H9 (cell line): ENCODE results near the gene CCDC80. TPM values are rescaled to one million over a fixed set of nuclear protein-coding genes. Genes with fewer than 3 reads are reported as not detected.

Experiments used
- DNase-seq: peaks from one replicate; pipeline ENCODE4 v3.0.0-alpha.2; 2017
- H2AFZ ChIP-seq: one replicate; pipeline ENCODE4 v1.6.1; 2013; ENCODE audit warnings: mild to moderate bottlenecking, low read length, control low read depth, moderate library complexity
- H2AK5ac ChIP-seq: 2 replicates; pipeline ENCODE4 v1.6.1; 2013; ENCODE audit warnings: low read length, control low read depth, mixed read lengths; ENCODE audit not compliant: insufficient read length
- H2BK120ac ChIP-seq: one replicate; pipeline ENCODE4 v1.6.1; 2013; ENCODE audit warnings: low read depth, mild to moderate bottlenecking, low read length, control low read depth, inconsistent platforms; ENCODE audit not compliant: poor library complexity, severe bottlenecking
- H2BK12ac ChIP-seq: 2 replicates; pipeline ENCODE4 v1.6.1; 2013; ENCODE audit warnings: low read length, control low read depth, mixed read lengths, low read depth; ENCODE audit not compliant: insufficient read length
- H2BK15ac ChIP-seq: 2 replicates; pipeline ENCODE4 v1.6.1; 2013; ENCODE audit warnings: low read depth, low read length, control low read depth
- H2BK20ac ChIP-seq: one replicate; pipeline ENCODE4 v1.6.1; 2013; ENCODE audit warnings: low read depth, mild to moderate bottlenecking, low read length, control low read depth, inconsistent platforms; ENCODE audit not compliant: poor library complexity, severe bottlenecking
- H2BK5ac ChIP-seq: 2 replicates; pipeline ENCODE4 v1.6.1; 2013; ENCODE audit warnings: low read length, control low read depth, mixed read lengths; ENCODE audit not compliant: insufficient read length
- H3K14ac ChIP-seq: 2 replicates; pipeline ENCODE4 v1.6.1; 2013; ENCODE audit warnings: low read length, control low read depth; ENCODE audit not compliant: insufficient read depth
- H3K18ac ChIP-seq: 2 replicates; pipeline ENCODE4 v1.6.1; 2013; ENCODE audit warnings: low read depth, mild to moderate bottlenecking, mixed read lengths, low read length, control low read depth; ENCODE audit not compliant: insufficient read length
- H3K23ac ChIP-seq: 2 replicates; pipeline ENCODE4 v1.6.1; 2013; ENCODE audit warnings: low read length, control low read depth, mixed read lengths, low read depth; ENCODE audit not compliant: insufficient read length
- H3K23me2 ChIP-seq: 2 replicates; pipeline ENCODE4 v1.6.1; 2013; ENCODE audit warnings: low read depth, mild to moderate bottlenecking, mixed read lengths, low read length, control low read depth; ENCODE audit not compliant: insufficient read length, poor library complexity, severe bottlenecking
- H3K27ac ChIP-seq: 2 replicates; pipeline ENCODE4 v1.5.1; 2013; ENCODE audit warnings: low read length, control low read depth, mixed read lengths, low read depth; ENCODE audit not compliant: insufficient read length
- H3K27me3 ChIP-seq: 2 replicates; pipeline ENCODE4 v1.6.1; 2013; ENCODE audit warnings: low read length, control low read depth, inconsistent platforms; ENCODE audit not compliant: insufficient read depth
- H3K4ac ChIP-seq: 2 replicates; pipeline ENCODE4 v1.6.1; 2013; ENCODE audit warnings: low read depth, mild to moderate bottlenecking, control low read depth, inconsistent platforms, low read length, moderate library complexity
- H3K4me1 ChIP-seq: 2 replicates; pipeline ENCODE4 v1.6.1; 2013; ENCODE audit warnings: low read length, control low read depth, inconsistent platforms; ENCODE audit not compliant: insufficient read depth
- H3K4me2 ChIP-seq: 2 replicates; pipeline ENCODE4 v1.6.1; 2013; ENCODE audit warnings: low read length, control low read depth, mixed read lengths; ENCODE audit not compliant: insufficient read length, insufficient read depth
- H3K56ac ChIP-seq: 2 replicates; pipeline ENCODE4 v1.6.1; 2013; ENCODE audit warnings: low read depth, mild to moderate bottlenecking, mixed read lengths, low read length, control low read depth; ENCODE audit not compliant: insufficient read length
- H3K79me1 ChIP-seq: 2 replicates; pipeline ENCODE4 v1.6.1; 2013; ENCODE audit warnings: low read depth, mild to moderate bottlenecking, moderate library complexity, low read length, control low read depth, inconsistent platforms; ENCODE audit not compliant: insufficient read depth, poor library complexity, severe bottlenecking
- H3K79me2 ChIP-seq: 2 replicates; pipeline ENCODE4 v1.6.1; 2013; ENCODE audit warnings: low read length, control low read depth, inconsistent platforms; ENCODE audit not compliant: insufficient read depth
- H3K9ac ChIP-seq: 2 replicates; pipeline ENCODE4 v1.6.1; 2013; ENCODE audit warnings: low read length, control low read depth, mixed read lengths; ENCODE audit not compliant: insufficient read length; ENCODE audit errors: extremely low read depth
- H3K9me3 ChIP-seq: one replicate; pipeline ENCODE4 v1.6.1; 2013; ENCODE audit warnings: low read depth, low read length, inconsistent platforms; ENCODE audit not compliant: control insufficient read depth
- H3T11ph ChIP-seq: one replicate; pipeline ENCODE4 v1.6.1; 2013; ENCODE audit warnings: mild to moderate bottlenecking, low read length, control low read depth, inconsistent platforms
- H4K20me1 ChIP-seq: one replicate; pipeline ENCODE4 v1.6.1; 2013; ENCODE audit not compliant: control insufficient read depth, insufficient read length, insufficient read depth
- H4K5ac ChIP-seq: 2 replicates; pipeline ENCODE4 v1.6.1; 2013; ENCODE audit warnings: low read depth, mild to moderate bottlenecking, mixed read lengths, low read length, control low read depth; ENCODE audit not compliant: insufficient read length
- H4K8ac ChIP-seq: replicated peaks from 2 replicates; pipeline ENCODE4 v1.6.1; 2013; ENCODE audit warnings: low read length, control low read depth, mixed read lengths, low read depth; ENCODE audit not compliant: insufficient read length
- H4K91ac ChIP-seq: 2 replicates; pipeline ENCODE4 v1.6.1; 2013; ENCODE audit warnings: low read depth, mild to moderate bottlenecking, moderate library complexity, mixed read lengths, low read length, control low read depth; ENCODE audit not compliant: insufficient read length
- H3K27ac Mint-ChIP-seq, 3 experiments: 2 replicates in 2 of 3; 3 replicates in 1 of 3; pipeline ENCODE4 v1.8.0; 2020 to 2021; ENCODE audit warnings: mixed read lengths in 3 of 3, mild to moderate bottlenecking in 1 of 3, moderate library complexity in 1 of 3
- H3K27me3 Mint-ChIP-seq: 2 replicates; pipeline ENCODE4 v1.8.0; 2021; ENCODE audit warnings: low read depth, mild to moderate bottlenecking, moderate library complexity, mixed read lengths
- H3K36me3 Mint-ChIP-seq, 3 experiments: 2 replicates in 2 of 3; 3 replicates in 1 of 3; pipeline ENCODE4 v1.8.0; 2020 to 2021; ENCODE audit warnings: low read depth in 3 of 3, mixed read lengths in 3 of 3; ENCODE audit not compliant: insufficient read depth in 1 of 3
- H3K4me1 Mint-ChIP-seq, 2 experiments: 2 replicates each; pipeline ENCODE4 v1.8.0; 2020; ENCODE audit warnings: mixed read lengths in 2 of 2
- H3K4me3 Mint-ChIP-seq, 2 experiments: 2 replicates in 1 of 2; 3 replicates in 1 of 2; pipeline ENCODE4 v1.8.0; 2020 to 2021; ENCODE audit warnings: mild to moderate bottlenecking in 2 of 2, mixed read lengths in 2 of 2, moderate library complexity in 1 of 2
- H3K9me3 Mint-ChIP-seq, 2 experiments: 2 replicates in 1 of 2; 3 replicates in 1 of 2; pipeline ENCODE4 v1.8.0; 2020; ENCODE audit warnings: mild to moderate bottlenecking in 2 of 2, mixed read lengths in 2 of 2, moderate library complexity in 1 of 2
- WGBS: extraction: QIAGEN DNeasy Blood & Tissue Kit; methylation state at CpG from one replicate; pipeline ENCODE4 v1.1.7; 2013; ENCODE audit warnings: missing lambda C conversion rate, low lambda C conversion rate, mixed read lengths; ENCODE audit not compliant: insufficient read length; ENCODE audit errors: extremely low coverage; 5-methylcytosine and 5-hydroxymethylcytosine counted together
- total RNA-seq: library from RNA; stranded (reverse); gene quantifications from 2 replicates; pipeline ENCODE4 v1.2.1, GENCODE V29; 2021
- TF ChIP-seq, protein P1 (sequence below): fragments of 200-600 bp; sonication (generic); conservative IDR thresholded peaks from 3 replicates; pipeline ENCODE4 v1.8.0; 2021; ENCODE audit warnings: antibody characterized with exemption, mild to moderate bottlenecking

CCDC80 gene
- total RNA-seq, 1 experiment from 2014 or later, result 5.4 TPM

DNA sequence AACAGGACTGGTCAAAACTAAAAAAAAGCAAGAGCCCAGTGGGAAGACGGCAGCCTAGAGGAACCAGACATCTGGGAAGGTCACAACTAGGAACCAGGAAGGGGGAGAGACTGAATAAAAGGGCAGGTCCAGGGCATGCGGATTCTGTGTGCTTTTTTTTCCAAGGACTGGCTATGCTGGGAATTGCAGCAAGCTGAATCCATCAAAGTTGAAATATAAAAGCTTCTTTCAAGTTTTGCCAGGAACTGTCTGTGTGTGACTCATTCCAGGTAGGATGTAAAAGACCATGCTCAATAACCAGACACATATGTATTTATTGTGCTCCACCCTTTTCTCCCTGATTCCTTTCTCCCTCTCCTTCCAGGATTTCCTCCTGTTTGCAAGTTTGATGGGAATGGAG lies 47.9 kb upstream of the CCDC80 start:
- Histone ChIP-seq H4K5ac (no peak overlapping the region), H3K56ac (no peak overlapping the region), H3K4me2 (no peak overlapping the region), H2BK120ac (no peak overlapping the region), H4K20me1 (no peaks in the 10 kb centered on the region), H3K9me3 (no peaks in the 10 kb centered on the region), H3K18ac (no peak overlapping the region), H2BK20ac (no peak overlapping the region), H3T11ph (no peak overlapping the region), H3K79me1 (no peaks in the 10 kb centered on the region), H4K91ac (no peak overlapping the region), H2BK12ac (no peak overlapping the region), H2BK15ac (no peak overlapping the region), H3K23me2 (no peaks in the 10 kb centered on the region), H3K27ac (no peak overlapping the region), H4K8ac (no peak overlapping the region), H3K14ac (no peak overlapping the region), H3K9ac (no peak overlapping the region), H2AK5ac (no peak overlapping the region), H3K4ac (no peak overlapping the region), H3K27me3 (no peaks in the 10 kb centered on the region), H3K4me1 (peaks cover 7% of the 10 kb centered on the region; the same call in 1 of the 2 replicates), H2AFZ (no peak overlapping the region), H3K23ac (no peak overlapping the region), H3K79me2 (no peaks in the 10 kb centered on the region), H2BK5ac (no peak overlapping the region)
- TF ChIP-seq, protein P1, sequence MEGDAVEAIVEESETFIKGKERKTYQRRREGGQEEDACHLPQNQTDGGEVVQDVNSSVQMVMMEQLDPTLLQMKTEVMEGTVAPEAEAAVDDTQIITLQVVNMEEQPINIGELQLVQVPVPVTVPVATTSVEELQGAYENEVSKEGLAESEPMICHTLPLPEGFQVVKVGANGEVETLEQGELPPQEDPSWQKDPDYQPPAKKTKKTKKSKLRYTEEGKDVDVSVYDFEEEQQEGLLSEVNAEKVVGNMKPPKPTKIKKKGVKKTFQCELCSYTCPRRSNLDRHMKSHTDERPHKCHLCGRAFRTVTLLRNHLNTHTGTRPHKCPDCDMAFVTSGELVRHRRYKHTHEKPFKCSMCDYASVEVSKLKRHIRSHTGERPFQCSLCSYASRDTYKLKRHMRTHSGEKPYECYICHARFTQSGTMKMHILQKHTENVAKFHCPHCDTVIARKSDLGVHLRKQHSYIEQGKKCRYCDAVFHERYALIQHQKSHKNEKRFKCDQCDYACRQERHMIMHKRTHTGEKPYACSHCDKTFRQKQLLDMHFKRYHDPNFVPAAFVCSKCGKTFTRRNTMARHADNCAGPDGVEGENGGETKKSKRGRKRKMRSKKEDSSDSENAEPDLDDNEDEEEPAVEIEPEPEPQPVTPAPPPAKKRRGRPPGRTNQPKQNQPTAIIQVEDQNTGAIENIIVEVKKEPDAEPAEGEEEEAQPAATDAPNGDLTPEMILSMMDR, result no peak
- Mint-ChIP-seq H3K4me3 (no peak overlapping the region), H3K36me3 (peaks cover 6 to 14% (median 6%) of the 10 kb centered on the region in 3 experiments), H3K9me3 (peaks cover 4 to 5% of the 10 kb centered on the region in 2 experiments; a peak in 4 of 5 replicates), H3K27ac (no peak overlapping the region), H3K27me3 (no peaks in the 10 kb centered on the region; the same call in none of the 2 replicates), H3K4me1 (peaks cover 41 to 48% of the 10 kb centered on the region in 2 experiments)
- DNase-seq, result no peak
- WGBS, result no CpG with 5 or more reads among the region's 2 CpGs
